HEK293 (cell line): ENCODE results near the gene CDH22.
A peak's percentile ranks its signal among the peaks of the same experiment; 100 is the strongest.

ENCODE experiments used
- CTCF ChIA-PET: fragments of 350-600 bp; formaldehyde crosslinking; extraction: SDS; loops from one replicate; lab custom pipeline; 2021; ENCODE audit warnings: antibody characterized with exemption; lab: Yijun Ruan, JAX
- POLR2A ChIA-PET: fragments of 300-600 bp; formaldehyde crosslinking; extraction: SDS; loops from one replicate; lab custom pipeline; 2020; ENCODE audit warnings: antibody characterized with exemption, inconsistent platforms; lab: Yijun Ruan, JAX
- H3K27ac ChIP-seq: fragments of 200-500 bp; sonication (Bioruptor generic); 2 replicates; pipeline ENCODE4 v1.5.1; 2014; ENCODE audit warnings: low read depth, low read length, control low read depth, inconsistent platforms; ENCODE audit errors: extremely low read depth
- H3K36me3 ChIP-seq, 2 experiments: fragments of 200-500 bp in 1 of 2; sonication (Bioruptor generic) in 1 of 2; 1 replicate in 1 of 2; 2 replicates in 1 of 2; pipeline ENCODE4 v1.5.1; 2014 to 2017; ENCODE audit warnings: inconsistent platforms in 2 of 2, low read length in 2 of 2; ENCODE audit not compliant: control insufficient read depth in 2 of 2, insufficient read depth in 1 of 2
- H3K4me1 ChIP-seq: fragments of 200-500 bp; sonication (Bioruptor generic); 2 replicates; pipeline ENCODE4 v1.5.1; 2014; ENCODE audit warnings: mild to moderate bottlenecking, low read length, inconsistent platforms; ENCODE audit not compliant: control insufficient read depth, insufficient read depth
- H3K4me3 ChIP-seq: 2 replicates; pipeline ENCODE4 v1.5.1; 2011; ENCODE audit warnings: low read depth, mild to moderate bottlenecking, control low read depth, low read length, moderate library complexity
- H3K9me3 ChIP-seq: fragments of 200-500 bp; sonication (Bioruptor generic); 2 replicates; pipeline ENCODE4 v1.5.1; 2014; ENCODE audit warnings: low read depth, low read length, inconsistent platforms; ENCODE audit not compliant: control insufficient read depth, insufficient read depth
- ATF2 ChIP-seq: fragments of 450-650 bp; formaldehyde crosslinking; IDR thresholded peaks from 2 replicates; pipeline ENCODE4 v1.5.1; 2016; ENCODE audit warnings: missing biosample characterization, missing genetic modification characterization, low read depth
- BCL6B ChIP-seq: fragments of 450-650 bp; formaldehyde crosslinking; IDR thresholded peaks from 2 replicates; pipeline ENCODE4 v1.5.1; 2017; ENCODE audit warnings: missing biosample characterization, missing genetic modification characterization
- ELK4 ChIP-seq: IDR thresholded peaks from 2 replicates; pipeline ENCODE4 v1.6.1; 2011; ENCODE audit warnings: mild to moderate bottlenecking, low read depth, low read length, borderline replicate concordance
- GFI1B ChIP-seq: fragments of 450-650 bp; formaldehyde crosslinking; IDR thresholded peaks from 2 replicates; pipeline ENCODE4 v1.5.1; 2016; ENCODE audit warnings: missing biosample characterization, missing genetic modification characterization
- GLIS1 ChIP-seq: fragments of 450-650 bp; formaldehyde crosslinking; IDR thresholded peaks from 2 replicates; pipeline ENCODE4 v1.5.1; 2016; ENCODE audit warnings: missing biosample characterization, missing genetic modification characterization
- KLF10 ChIP-seq: fragments of 450-650 bp; IDR thresholded peaks from 2 replicates; pipeline ENCODE4 v1.5.1; 2018; ENCODE audit warnings: missing biosample characterization, mild to moderate bottlenecking, missing genetic modification characterization
- KLF7 ChIP-seq: fragments of 450-650 bp; formaldehyde crosslinking; IDR thresholded peaks from 2 replicates; pipeline ENCODE4 v1.5.1; 2016; ENCODE audit warnings: missing biosample characterization, missing genetic modification characterization, borderline replicate concordance
- PATZ1 ChIP-seq: fragments of 450-650 bp; formaldehyde crosslinking; IDR thresholded peaks from 2 replicates; pipeline ENCODE4 v1.5.1; 2016; ENCODE audit warnings: missing biosample characterization, missing genetic modification characterization
- PRDM1 ChIP-seq: fragments of 450-650 bp; formaldehyde crosslinking; IDR thresholded peaks from 2 replicates; pipeline ENCODE4; 2016; ENCODE audit warnings: missing biosample characterization, missing genetic modification characterization
- RBAK ChIP-seq: fragments of 450-650 bp; formaldehyde crosslinking; IDR thresholded peaks from 2 replicates; pipeline ENCODE4 v1.5.1; 2016; ENCODE audit warnings: missing biosample characterization, missing genetic modification characterization
- SP2 ChIP-seq: fragments of 450-650 bp; formaldehyde crosslinking; IDR thresholded peaks from 2 replicates; pipeline ENCODE4 v1.5.1; 2016; ENCODE audit warnings: missing biosample characterization, missing genetic modification characterization
- SP3 ChIP-seq: fragments of 450-650 bp; formaldehyde crosslinking; IDR thresholded peaks from 2 replicates; pipeline ENCODE4 v1.5.1; 2016; ENCODE audit warnings: missing biosample characterization, missing genetic modification characterization
- TRIM28 ChIP-seq: IDR thresholded peaks from 2 replicates; pipeline ENCODE4 v1.6.1; 2011; ENCODE audit warnings: low read length, control low read depth, borderline replicate concordance
- ZBTB26 ChIP-seq: fragments of 450-650 bp; formaldehyde crosslinking; optimal IDR thresholded peaks from 2 replicates; pipeline ENCODE3; 2016; ENCODE audit warnings: missing biosample characterization, mild to moderate bottlenecking, missing genetic modification characterization
- ZIC2 ChIP-seq: fragments of 450-650 bp; formaldehyde crosslinking; IDR thresholded peaks from 2 replicates; pipeline ENCODE4 v1.5.1; 2016; ENCODE audit warnings: missing biosample characterization, missing genetic modification characterization
- ZNF155 ChIP-seq: fragments of 450-650 bp; formaldehyde crosslinking; IDR thresholded peaks from 2 replicates; pipeline ENCODE4 v1.5.1; 2016; ENCODE audit warnings: missing biosample characterization, missing genetic modification characterization
- ZNF391 ChIP-seq: fragments of 450-650 bp; formaldehyde crosslinking; IDR thresholded peaks from 2 replicates; pipeline ENCODE4 v1.5.1; 2016; ENCODE audit warnings: low read depth, missing biosample characterization, missing genetic modification characterization, borderline replicate concordance
- ZNF426 ChIP-seq: fragments of 450-650 bp; formaldehyde crosslinking; IDR thresholded peaks from 2 replicates; pipeline ENCODE4 v1.5.1; 2017; ENCODE audit warnings: missing biosample characterization, missing genetic modification characterization, mild to moderate bottlenecking, inconsistent platforms, moderate library complexity
- ZNF514 ChIP-seq: fragments of 450-650 bp; formaldehyde crosslinking; IDR thresholded peaks from 2 replicates; pipeline ENCODE4 v1.5.1; 2016; ENCODE audit warnings: missing biosample characterization, missing genetic modification characterization
- ZNF521 ChIP-seq: fragments of 450-650 bp; formaldehyde crosslinking; IDR thresholded peaks from 2 replicates; pipeline ENCODE4 v1.5.1; 2017; ENCODE audit warnings: missing biosample characterization, mild to moderate bottlenecking, missing genetic modification characterization
- ZNF600 ChIP-seq: fragments of 450-650 bp; formaldehyde crosslinking; IDR thresholded peaks from 2 replicates; pipeline ENCODE4 v1.5.1; 2016; ENCODE audit warnings: missing biosample characterization, missing genetic modification characterization
- ZNF670 ChIP-seq: fragments of 450-650 bp; formaldehyde crosslinking; IDR thresholded peaks from 2 replicates; pipeline ENCODE4 v1.5.1; 2016; ENCODE audit warnings: missing biosample characterization, missing genetic modification characterization, low read depth
- ZNF747 ChIP-seq: fragments of 450-650 bp; formaldehyde crosslinking; IDR thresholded peaks from 2 replicates; pipeline ENCODE4 v1.5.1; 2016; ENCODE audit warnings: missing biosample characterization, missing genetic modification characterization
- ZNF768 ChIP-seq: fragments of 450-650 bp; formaldehyde crosslinking; IDR thresholded peaks from 2 replicates; pipeline ENCODE4 v1.5.1; 2018; ENCODE audit warnings: missing biosample characterization, mild to moderate bottlenecking, missing genetic modification characterization
- ZSCAN4 ChIP-seq: fragments of 450-650 bp; formaldehyde crosslinking; IDR thresholded peaks from 2 replicates; pipeline ENCODE4 v1.5.1; 2017; ENCODE audit warnings: missing biosample characterization, missing genetic modification characterization

The CDH22 gene

GRCh38 chr20:46226602-46227001, 81.7 kb downstream of the CDH22 start:
- no peaks in the 10 kb centered on the region for H3K9me3 ChIP-seq

GRCh38 chr20:46222521-46223007, 85.7 kb downstream of the CDH22 start:
- H3K27ac ChIP-seq = no peak overlapping the region
- POLR2A ChIA-PET = no interaction called here
- H3K36me3 ChIP-seq = no peaks in the 10 kb centered on the region
- H3K4me1 ChIP-seq = no peaks in the 10 kb centered on the region
- no peak overlapping the region for H3K4me3 ChIP-seq
- H3K9me3 ChIP-seq = no peaks in the 10 kb centered on the region
- CTCF ChIA-PET = interaction anchor here (0.6 kb wide), 1 partner anchor 89 kb away, joined by 4 read pairs; no protein-coding TSS in a partner anchor
- no peak for TF ChIP-seq ZBTB26 (tag by site-specific recombination)
- no peak for TF ChIP-seq ZNF426
- TF ChIP-seq ZNF600 (tag by site-specific recombination) = peak; percentile 61
- TF ChIP-seq PATZ1 (tag by site-specific recombination) = no peak
- no peak for TF ChIP-seq KLF7 (tag by site-specific recombination)
- TF ChIP-seq ZNF768 (tag by site-specific recombination) = no peak
- TF ChIP-seq ATF2 = no peak
- peak; percentile 35; the same call in 1 of the 2 replicates for TF ChIP-seq ZIC2 (tag by site-specific recombination)
- TF ChIP-seq GLIS1 (tag by site-specific recombination) = no peak
- TF ChIP-seq SP2 (tag by site-specific recombination) = no peak
- TF ChIP-seq ZSCAN4 (tag by site-specific recombination) = no peak
- TF ChIP-seq TRIM28 = no peak
- no peak for TF ChIP-seq ELK4
- TF ChIP-seq ZNF521 (tag by site-specific recombination) = no peak
- no peak for TF ChIP-seq KLF10 (tag by site-specific recombination)
- no peak for TF ChIP-seq ZNF670 (tag by site-specific recombination)
- no peak for TF ChIP-seq ZNF155

More at GRCh38 chr20:46226602-46227001, 81.7 kb downstream of the CDH22 start:
- POLR2A ChIA-PET = interaction anchor here (1.3 kb wide), 1 partner anchor 11 kb away, joined by 4 read pairs; no protein-coding TSS in a partner anchor
- H3K27ac ChIP-seq = no peak overlapping the region
- TF ChIP-seq ZNF391 (tag by site-specific recombination) (no peak), TRIM28 (no peak), KLF7 (tag by site-specific recombination) (no peak), ZNF747 (tag by site-specific recombination) (no peak), RBAK (tag by site-specific recombination) (no peak), PRDM1 (no peak), GFI1B (no peak), ZIC2 (tag by site-specific recombination) (no peak), SP3 (tag by site-specific recombination) (no peak), BCL6B (tag by site-specific recombination) (no peak), ZNF514 (tag by site-specific recombination) (no peak)
- H3K4me1 ChIP-seq = no peaks in the 10 kb centered on the region
- no peaks in the 10 kb centered on the region for H3K36me3 ChIP-seq
- H3K4me3 ChIP-seq = no peak overlapping the region
- CTCF ChIA-PET = no interaction called here
